GM21576 (cell line): ENCODE results near the gene SNED1.

Experiments
- ATAC-seq: cut with Tn5 transposase; IDR thresholded peaks from one replicate; pipeline ENCODE4 v1.9.1; 2021; ENCODE audit warnings: mild to moderate bottlenecking, moderate library complexity; ENCODE audit not compliant: unreplicated experiment

The SNED1 gene

DNA sequence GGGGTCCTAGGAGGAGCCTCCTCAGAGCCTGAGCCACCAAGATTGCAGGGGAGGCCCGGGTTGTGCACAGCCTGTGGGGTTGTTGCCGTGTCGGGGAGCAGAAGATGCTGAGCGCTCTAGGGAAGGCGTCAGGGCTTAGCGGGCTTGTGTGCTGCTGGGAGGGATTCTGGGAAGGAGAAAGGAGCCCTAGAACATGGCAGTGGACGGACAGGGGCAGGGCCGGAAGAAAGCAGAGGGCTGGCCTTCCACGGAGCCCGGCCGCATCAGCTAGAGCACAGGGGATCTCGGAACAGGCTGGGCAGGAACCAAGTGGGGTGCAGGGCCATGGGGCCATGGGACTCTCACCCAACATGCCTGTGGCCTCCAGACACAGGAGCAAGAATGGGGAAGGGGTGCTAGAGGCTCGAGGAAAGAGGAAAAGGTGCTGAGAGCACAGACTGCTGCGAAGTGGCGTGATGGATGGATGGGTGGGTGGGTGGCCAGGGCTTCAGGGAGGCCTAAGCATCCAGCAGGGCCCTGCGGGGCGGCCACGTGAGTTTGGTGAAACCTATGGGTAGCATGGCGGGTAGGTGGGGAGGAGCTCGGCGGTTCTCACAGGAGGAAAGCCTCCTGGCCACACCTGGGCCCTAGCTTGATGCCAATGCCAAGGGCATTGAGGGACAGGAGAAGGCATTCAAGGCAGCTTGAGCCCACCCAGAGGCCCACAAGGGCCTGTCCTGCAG is 67.9 kb downstream of the SNED1 start:
- no peak for ATAC-seq

DNA sequence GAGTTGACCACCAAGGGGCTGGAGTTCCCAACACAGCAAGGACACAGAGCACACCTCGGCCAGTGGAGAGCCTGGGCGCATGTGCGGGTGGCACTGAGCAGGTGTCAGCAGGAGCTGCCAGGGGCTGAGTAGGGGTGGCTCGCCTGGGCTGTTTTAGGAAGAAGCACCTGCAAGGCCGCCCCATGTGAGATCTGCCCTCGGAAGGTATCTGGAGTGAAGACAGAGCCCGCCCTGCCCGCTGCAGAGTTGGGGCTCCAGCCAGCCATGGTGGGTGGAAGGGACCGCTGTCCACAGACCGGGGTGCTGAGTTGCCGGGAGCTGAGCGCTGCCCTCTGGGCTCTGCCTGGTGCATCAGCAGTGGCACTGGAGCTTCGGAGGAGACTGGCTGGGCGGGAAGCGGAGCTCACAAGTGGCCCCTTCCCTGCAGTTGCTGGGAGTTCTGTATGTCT is 68.5 kb downstream of the SNED1 start:
- no peak for ATAC-seq

DNA sequence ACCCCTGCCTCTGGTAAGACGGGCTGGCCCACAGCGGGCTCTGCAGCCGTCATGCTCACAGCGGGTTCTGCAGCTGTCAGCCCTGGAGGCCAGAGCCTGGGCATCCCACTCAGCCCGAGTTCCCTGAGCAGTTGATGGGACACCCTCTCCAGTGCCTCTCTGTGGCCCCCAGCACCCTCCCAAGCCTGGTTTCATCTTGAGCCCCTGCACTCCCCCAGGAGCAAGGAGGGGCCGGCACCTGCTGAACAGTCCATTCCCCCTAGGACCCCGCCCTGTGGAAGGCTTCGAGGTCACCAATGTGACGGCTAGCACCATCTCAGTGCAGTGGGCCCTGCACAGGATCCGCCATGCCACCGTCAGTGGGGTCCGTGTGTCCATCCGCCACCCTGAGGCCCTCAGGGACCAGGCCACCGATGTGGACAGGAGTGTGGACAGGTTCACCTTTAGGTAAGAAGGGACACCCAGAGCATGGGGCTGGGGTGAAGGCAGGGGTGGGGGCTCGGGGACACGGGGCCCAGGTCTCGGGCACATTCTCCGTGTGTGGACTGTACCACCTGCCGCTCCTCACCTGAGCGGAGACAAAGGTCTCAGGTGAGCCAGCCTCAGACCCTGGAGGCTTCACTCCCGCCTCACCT is 69.2 kb downstream of the SNED1 start:
- ATAC-seq, result no peak

DNA sequence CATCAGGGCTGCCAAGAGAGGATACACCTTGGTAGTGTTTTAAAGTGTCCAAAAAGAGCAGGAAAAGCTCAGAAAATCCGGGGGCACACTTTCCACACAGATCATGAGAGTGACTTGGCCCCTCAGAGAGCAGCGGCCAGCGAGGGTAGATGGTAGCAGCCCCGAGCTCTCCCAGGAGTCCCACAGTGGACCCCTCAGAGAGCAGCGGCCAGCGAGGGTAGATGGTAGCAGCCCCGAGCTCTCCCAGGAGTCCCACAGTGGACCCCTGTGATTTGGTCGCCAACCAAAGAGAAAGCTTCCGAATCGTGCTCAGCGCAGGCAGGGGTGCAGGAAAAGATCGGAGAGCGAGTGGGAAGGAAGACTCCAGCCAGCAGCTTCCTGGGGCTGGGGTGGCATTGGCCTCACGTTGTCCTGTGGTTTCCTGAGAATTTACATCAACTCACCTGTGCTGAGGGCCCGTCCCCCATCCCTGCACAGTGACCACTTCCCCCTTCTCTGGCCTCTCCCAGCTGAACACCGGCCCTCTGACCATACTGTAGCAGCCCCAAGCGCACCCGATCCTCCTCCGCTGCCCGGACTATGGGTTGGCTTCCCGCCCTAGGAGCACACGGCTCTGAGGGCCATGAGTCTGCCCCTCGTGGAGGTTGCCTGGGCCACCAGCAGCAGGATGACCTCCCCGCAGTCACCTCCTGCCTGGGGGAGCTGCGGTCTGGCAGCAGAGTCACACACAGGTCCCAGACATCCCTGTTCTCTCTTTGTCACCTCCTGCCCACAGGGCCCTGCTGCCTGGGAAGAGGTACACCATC is 69.9 kb downstream of the SNED1 start:
- no peak for ATAC-seq

DNA sequence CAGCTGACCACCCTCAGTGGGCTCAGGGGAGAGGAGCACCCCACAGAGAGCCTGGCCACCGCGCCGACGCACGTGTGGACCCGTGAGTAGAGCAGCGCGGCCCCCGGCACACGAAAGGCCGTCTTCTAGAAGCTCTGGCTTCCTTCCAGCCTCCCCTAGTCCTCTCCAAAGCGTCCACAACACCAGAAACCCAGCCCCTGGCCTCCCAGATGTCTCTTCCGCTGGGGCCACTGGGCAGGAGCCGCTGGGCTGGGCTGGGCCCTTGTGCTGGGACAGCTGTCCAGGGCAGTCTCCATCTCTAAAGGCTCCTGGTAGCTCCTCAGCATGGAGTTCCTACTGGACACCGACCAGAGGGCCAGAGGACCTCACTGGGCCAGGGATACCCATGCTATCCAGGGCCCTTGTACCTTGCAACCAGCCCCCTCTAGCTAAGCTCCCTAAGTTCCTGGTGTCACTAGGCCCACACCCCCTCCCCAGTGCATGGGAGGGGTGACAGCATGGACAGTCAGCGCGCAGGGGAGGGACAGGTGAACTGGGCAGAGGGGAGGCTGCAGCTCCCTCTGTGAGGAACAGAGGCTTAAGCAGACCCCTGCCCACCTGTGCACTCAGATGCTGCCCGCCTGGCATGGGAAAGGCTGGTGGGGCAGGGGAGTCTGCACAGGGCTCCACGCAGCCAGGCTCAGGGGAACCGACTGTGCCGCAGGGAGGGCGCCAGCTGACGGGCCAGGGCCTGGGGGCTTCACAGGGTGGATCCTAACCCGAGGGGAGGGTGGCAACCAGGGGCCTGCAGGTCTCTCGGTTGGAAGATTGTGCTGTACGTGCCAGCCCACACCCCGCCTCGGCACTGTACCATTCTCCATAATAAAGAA is 70.8 kb downstream of the SNED1 start:
- no peak for ATAC-seq

DNA sequence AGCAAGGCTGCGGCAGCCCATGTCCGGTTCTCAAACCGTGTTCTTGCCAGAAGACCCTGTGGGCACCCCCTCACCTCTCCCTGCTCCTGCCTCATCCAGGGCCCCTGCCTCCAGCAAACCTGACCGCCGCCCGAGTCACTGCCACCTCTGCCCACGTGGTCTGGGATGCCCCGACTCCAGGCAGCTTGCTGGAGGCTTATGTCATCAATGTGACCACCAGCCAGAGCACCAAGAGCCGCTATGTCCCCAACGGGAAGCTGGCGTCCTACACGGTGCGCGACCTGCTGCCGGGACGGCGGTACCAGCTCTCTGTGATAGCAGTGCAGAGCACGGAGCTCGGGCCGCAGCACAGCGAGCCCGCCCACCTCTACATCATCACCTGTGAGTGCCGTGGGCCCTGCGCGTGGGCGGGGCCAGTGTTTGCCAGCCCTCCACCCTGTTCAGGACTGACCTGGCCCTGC is 71.4 kb downstream of the SNED1 start:
- ATAC-seq, result no peak

DNA sequence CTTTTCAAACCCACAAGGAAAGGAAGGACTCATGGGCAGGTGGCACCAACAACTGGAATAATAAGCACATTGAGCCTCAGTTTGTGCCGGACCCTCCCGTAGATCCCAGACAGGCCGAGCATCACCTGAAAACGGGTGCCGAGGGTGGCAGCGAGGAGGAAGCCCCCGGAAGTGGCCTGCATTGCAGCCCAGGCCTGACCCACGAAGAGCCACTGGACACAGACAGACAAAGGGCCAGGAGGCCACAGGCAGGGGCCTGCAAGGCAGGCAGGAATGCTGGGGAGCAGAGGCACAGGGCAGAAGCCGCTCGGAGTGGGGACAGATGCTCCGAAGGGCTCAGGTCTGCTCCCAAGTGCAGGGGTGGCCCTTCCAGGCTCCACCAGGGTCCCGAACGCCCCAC is 71.9 kb downstream of the SNED1 start:
- no peak for ATAC-seq

DNA sequence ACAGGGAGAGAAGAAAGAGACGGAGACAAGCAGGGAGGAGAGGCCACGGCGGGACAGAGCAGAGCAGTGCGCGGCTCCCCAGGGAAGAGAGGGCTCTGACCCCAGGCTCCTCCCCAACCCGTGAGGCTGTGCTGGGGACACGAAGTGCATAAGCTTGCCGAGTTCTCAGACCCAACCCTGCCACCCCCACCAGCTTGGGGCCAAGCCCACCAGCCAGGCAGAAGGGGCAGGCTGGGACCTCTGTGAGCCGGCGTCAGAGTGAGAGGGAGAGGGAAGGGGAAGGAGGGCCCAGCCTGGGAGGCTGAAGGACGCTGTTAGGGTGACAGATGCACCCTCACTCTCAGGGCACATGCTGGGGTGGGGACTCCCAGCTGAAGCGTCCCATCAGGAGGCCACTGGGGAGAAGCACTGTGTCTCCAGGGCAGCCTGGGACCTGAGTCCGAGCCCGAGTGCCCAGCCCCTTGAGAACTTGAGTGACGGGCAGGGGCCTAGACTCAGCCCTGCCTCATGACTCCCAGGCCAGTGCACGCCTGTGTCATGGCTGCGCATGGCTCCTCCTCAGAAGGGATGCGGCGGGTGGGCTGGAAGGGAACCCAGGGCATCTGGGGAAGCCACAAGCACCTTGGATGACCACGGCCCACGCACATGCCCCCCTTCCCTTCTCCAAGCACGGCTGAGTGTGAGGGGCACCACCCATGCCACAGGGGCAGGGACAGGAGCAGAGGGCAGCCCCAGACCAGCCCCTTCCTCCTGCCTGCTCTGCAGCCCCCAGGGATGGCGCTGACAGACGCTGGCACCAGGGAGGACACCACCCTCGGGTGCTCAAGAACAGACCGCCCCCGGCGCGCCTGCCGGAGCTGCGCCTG is 72.6 kb downstream of the SNED1 start:
- no peak for ATAC-seq

DNA sequence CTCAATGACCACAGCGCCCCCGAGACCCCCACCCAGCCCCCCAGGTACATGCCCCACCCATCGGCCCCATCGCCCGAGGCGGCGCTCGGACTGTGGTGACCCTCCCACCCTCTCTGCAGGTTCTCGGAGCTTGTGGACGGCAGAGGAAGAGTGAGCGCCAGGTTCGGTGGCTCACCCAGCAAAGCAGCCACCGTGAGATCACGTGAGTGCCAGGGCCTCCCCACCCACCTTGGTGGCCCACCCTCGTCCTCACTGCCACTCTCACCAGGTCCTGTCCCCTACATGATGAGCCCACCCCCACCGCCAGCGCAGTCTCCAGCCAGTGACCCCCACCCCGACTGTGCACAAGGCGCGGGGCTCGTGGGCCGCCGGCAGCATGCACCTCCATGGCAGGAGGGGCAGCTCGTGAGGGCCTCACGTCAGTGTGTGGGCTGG is 73.3 kb downstream of the SNED1 start:
- no peak for ATAC-seq

DNA sequence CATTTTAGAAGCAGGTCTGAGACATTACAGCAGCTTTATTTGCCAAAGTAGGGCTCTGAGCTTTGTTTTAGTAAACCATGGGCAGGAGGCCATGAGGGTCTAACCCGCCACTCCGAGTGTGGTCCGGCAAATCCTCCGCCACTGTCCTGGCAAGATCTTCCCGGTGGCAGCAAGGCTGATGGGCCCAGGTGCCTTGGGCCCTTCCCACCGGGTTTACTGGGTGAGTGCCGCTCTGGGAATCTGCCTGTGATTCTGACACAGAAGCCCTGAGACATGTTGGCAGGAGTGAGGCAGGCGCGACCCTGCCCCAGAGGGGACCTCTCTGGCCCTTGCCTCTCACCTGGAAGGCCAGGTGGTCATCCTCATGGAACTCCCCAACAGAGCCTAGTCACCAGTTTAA is 73.7 kb downstream of the SNED1 start:
- ATAC-seq, result no peak

DNA sequence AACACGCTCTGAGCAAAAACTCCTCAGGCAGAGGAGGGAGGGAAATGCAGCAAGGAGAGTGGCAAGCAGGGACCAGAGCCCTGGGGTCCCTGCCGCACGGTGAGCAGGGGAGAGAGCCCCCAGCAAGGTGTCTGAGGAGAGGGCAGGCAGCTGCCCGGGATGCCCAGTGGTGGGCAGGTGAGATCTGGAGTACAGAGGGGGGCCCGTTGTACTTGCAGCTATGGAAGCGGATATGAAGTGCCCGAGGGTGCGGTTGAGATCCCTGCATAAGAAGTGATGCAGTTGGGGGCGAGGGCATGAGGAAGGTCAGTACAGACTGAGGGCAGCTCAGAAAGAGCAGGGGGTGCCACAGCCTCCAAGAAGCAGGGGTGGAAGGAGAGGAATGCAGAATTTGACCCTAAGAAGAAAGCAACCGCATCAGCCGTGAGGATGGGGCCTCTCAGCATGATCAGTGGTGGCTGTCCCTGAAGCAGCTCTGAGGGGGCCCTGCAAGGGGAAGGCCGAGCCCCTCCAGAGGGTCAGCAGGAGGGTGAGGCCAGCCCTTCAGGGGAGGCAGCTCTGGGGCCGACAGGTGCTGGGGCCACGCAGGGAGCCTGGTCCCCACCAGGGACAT is 74.2 kb downstream of the SNED1 start:
- no peak for ATAC-seq

DNA sequence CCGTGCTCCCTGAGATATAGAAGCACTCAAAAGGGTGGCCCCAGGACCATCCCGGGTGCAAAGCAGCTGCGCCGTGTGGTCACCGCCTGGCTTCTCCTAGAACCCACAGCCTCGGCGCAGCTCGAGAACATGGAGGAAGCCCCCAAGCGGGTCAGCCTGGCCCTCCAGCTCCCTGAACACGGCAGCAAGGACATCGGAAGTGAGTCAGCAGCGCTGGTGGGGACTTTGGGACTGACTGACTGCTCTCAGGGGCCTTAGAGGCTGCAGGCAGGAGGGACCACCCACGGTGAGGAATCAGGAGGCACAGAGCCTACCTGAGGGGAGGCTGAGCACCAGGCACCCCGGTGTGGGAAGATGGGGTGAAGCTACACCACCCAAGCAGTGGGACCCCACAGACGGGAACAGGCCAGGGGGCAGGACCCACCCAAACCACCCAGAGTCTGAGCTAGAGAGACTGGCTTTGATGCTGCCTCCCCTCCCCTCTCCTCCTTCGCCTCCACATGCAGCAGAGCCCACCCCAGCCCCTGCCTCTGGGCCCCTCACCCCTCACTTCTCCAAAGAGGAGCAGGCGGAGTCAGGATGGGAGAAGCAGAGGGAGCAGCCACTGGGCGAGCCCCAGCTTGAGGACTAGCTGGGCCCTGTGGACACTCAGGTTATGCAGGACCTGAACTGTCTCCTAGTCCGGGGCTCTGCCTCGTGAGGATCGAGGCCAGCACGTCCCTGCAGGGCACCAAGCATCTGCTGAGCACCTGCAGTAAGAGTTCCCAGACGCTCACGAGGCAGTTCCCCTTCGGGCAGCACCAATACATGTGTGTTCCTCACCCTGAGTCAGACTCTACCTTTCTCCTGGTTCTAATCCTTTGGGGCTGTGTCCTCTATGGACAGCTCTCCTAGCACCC is 75.0 kb downstream of the SNED1 start:
- ATAC-seq, result no peak

DNA sequence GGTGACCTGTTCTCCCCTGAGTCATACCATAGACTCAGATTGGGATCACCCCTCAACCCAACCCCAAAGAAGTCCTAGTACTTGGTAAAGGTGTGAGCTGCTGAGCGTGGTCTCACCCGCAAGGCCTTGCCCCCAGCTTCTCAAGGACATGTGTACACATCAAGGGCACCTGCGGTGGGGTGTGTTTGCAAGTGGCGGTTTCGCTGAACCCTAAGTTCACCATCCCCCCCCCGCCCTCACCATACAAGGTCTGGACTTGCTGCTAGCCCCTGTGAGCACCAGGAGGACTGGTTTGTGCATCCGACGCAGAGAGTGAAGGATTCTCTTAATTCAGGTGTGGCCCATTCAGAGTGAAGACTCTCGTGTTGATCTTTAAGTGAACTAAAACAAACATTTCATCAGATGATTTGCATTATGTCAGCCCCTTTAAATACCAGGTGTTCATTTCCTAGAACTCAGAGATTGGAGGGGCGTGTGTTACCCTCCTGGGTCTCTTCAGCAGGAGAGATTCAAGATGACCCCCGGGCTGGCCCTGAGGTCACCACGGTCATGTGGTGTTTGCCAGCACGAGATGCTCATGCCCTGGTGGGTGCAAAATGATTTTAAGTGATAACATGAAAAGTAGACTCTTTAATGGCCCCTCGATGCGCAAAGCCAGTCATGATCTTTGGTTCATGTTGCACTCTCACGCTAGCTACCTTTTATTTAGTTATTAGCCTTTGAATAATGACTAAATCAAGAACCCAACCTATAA is 75.8 kb downstream of the SNED1 start:
- ATAC-seq, result no peak

DNA sequence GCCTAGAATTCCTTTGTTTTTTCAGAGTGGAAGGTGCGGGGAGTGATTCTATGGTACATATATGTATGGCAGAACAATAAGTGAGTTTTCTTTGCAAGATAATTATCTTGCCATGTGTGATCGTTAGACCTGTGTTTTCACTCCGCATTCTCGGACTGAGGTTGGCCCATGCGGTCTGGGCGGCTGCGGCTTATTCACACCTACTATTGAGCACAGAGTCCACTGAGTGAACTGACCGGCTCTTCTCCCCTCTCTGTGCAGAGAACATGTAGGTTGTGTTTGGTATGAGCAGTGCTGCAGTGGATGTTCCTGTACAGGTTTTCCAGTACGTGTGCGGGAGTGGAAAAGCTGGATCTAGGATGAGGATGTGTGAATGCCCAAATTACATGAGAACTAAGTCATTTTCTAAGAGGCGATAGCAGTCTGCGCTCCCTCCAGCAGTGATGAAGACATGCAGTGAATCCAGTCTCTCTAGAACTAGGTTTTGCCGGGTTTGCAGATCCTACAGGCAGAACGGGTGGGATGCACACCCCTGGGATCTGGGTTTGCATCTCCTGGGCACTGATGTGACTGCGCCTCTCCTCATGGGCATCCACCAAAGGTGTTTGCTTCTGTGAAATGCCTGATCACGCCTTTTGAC is 76.6 kb downstream of the SNED1 start:
- ATAC-seq, result no peak

DNA sequence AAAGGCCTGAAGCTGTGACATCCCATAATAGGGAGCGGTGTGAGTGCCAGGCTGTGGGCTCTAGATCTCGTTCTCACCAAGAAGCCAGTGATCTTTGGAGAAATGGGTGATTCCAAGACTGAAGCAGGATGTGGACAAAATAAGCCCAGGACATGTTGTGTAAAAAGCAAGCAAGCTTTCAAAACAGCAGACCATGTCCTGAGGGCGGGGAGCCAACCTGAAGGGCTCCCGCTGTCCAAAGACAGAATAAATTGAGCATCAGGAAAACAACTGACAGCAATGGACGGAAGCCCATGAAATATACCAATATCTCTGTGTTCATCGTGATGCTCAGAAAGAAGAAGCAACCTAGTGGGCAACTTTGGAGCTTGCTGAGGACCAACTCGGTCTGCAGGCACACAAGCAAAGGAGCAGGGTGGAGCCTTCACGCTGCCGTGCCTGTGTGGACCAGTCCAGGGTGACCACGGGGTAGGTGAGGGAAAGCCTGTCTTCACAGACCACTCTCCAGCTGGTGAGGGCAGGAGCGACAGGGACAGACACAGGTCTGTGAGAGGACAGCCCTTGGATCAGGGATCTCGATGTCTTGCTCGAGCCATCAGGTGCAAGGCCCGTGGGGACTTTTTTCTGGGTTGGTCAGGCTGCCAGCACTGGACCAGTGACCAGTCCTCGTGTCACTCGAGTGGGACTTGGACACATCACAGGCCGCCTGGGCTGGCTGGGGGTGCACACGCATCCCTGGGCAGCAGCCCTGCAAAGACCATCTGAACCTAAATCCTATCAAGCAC is 82.2 kb downstream of the SNED1 start:
- no peak for ATAC-seq

DNA sequence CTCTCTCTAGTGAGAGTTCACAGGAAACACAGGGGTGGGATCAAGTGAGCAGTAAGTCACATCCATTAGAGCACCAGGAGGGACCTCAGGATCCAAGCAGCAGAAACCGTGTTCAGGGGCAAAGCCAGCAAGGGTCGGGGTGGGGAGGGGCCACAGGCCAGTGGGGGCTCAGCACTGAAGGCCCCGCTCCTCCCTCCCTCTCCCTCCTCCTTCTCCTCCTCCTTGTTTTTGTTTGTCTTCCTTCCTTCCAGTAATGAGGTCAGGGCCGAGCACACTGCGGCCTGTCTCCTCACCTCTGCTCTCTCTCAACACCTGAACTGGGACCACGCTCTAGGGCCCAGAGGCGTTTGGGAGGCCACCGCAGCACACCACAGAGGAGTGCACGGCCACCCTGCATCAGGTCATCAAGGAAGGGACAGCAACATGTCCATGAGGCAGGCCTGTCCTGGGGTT is 82.8 kb downstream of the SNED1 start:
- no peak for ATAC-seq
